B cell (primary cell): Measurements from ENCODE around the gene ESD. TPM values are rescaled to one million over a fixed set of nuclear protein-coding genes. Genes with fewer than 3 reads are reported as not detected.

ENCODE experiments used
- ATAC-seq: fragments of 200-7000 bp; cut with Tn5 transposase; one replicate; pipeline ENCODE4 v1.10.0; 2021; ENCODE audit warnings: low read depth, mild to moderate bottlenecking, moderate number of reproducible peaks, moderate library complexity
- CTCF ChIA-PET: fragments of 350-600 bp; sonication (Branson Sonifier 250); formaldehyde crosslinking; loops from one replicate; lab custom pipeline; 2021; ENCODE audit warnings: antibody characterized with exemption, inconsistent platforms; lab: Charles Lee
- POLR2A ChIA-PET: fragments of 350-600 bp; sonication (Branson Sonifier 250); formaldehyde crosslinking; loops from one replicate; lab custom pipeline; 2021; ENCODE audit warnings: antibody characterized with exemption; lab: Charles Lee
- DNase-seq: peaks from one replicate; pipeline ENCODE4 v3.0.0; 2013
- H2AFZ ChIP-seq: 2 replicates; pipeline ENCODE4 v1.6.1; 2012; ENCODE audit warnings: mild to moderate bottlenecking, low read depth, low read length; ENCODE audit not compliant: insufficient read depth, poor library complexity, severe bottlenecking
- H3K27ac ChIP-seq, 2 donors: 1 replicate in 1 of 2; 2 replicates in 1 of 2; pipeline ENCODE4 v1.5.1; 2012 to 2013; ENCODE audit warnings: low read length in 2 of 2, mild to moderate bottlenecking in 2 of 2, moderate library complexity in 1 of 2
- H3K27me3 ChIP-seq, 4 experiments: fragments of 200-600 bp in 1 of 4; sonication (generic) in 1 of 4; replicated peaks in 1 of 4; 1 replicate in 2 of 4; 2 replicates in 2 of 4; pipeline versions ENCODE4 v1.6.1 to v1.7.0; 2013 to 2016; ENCODE audit warnings: low read length in 3 of 4, mild to moderate bottlenecking in 2 of 4, mixed read lengths in 1 of 4, moderate library complexity in 1 of 4; ENCODE audit not compliant: insufficient read depth in 4 of 4, control insufficient read depth in 3 of 4; ENCODE audit errors: control extremely low read depth in 1 of 4
- H3K36me3 ChIP-seq, 2 experiments: replicated peaks in 1 of 2; 1 replicate in 1 of 2; 2 replicates in 1 of 2; pipeline versions ENCODE4 v1.6.1 to v1.7.1; 2013; ENCODE audit warnings: low read length in 1 of 2; ENCODE audit not compliant: insufficient read depth in 2 of 2, control insufficient read depth in 1 of 2; ENCODE audit errors: control extremely low read depth in 1 of 2, extremely low read depth in 1 of 2
- H3K4me1 ChIP-seq, 2 donors: fragments of 200-600 bp in 1 of 2; sonication (generic) in 1 of 2; 1 replicate in 1 of 2; 2 replicates in 1 of 2; pipeline versions ENCODE4 v1.5.1 to v1.6.1; 2013 to 2017; ENCODE audit warnings: low read length in 2 of 2; ENCODE audit not compliant: control insufficient read depth in 2 of 2, insufficient read depth in 2 of 2
- H3K4me2 ChIP-seq: replicated peaks from 2 replicates; pipeline ENCODE3; 2012; ENCODE audit warnings: mild to moderate bottlenecking, low read depth, low read length; ENCODE audit not compliant: poor library complexity, severe bottlenecking
- H3K4me3 ChIP-seq, 5 experiments: fragments of 200-600 bp in 1 of 5; sonication (generic) in 1 of 5; 1 replicate in 3 of 5; 2 replicates in 2 of 5; pipeline versions ENCODE4 v1.5.1 to v1.7.0; 2011 to 2016; ENCODE audit warnings: low read length in 4 of 5, mild to moderate bottlenecking in 4 of 5, low read depth in 2 of 5, control low read depth in 1 of 5, moderate library complexity in 1 of 5; ENCODE audit not compliant: insufficient read depth in 1 of 5; ENCODE audit errors: control extremely low read depth in 1 of 5, extremely low read depth in 1 of 5
- H3K79me2 ChIP-seq: fragments of 200-600 bp; sonication (generic); one replicate; pipeline ENCODE4 v1.6.0; 2016; ENCODE audit warnings: low read length; ENCODE audit not compliant: control insufficient read depth, insufficient read depth
- H3K9ac ChIP-seq: fragments of 200-600 bp; sonication (generic); 2 replicates; pipeline ENCODE4 v1.6.1; 2017; ENCODE audit warnings: mild to moderate bottlenecking, low read length, moderate library complexity
- H3K9me3 ChIP-seq, 3 donors: one replicate each; pipeline versions ENCODE4 v1.6.1 to v1.7.1; 2013; ENCODE audit warnings: low read length in 2 of 3; ENCODE audit not compliant: control insufficient read depth in 2 of 3, insufficient read depth in 1 of 3; ENCODE audit errors: control extremely low read depth in 1 of 3
- H4K20me1 ChIP-seq: 2 replicates; pipeline ENCODE4 v1.6.0; 2012; ENCODE audit warnings: mild to moderate bottlenecking, low read length; ENCODE audit not compliant: insufficient read depth, control insufficient read depth, poor library complexity, severe bottlenecking
- H3K27ac Mint-ChIP-seq: one replicate; pipeline ENCODE4 v1.8.0; 2021; ENCODE audit warnings: mixed read lengths
- H3K27me3 Mint-ChIP-seq: one replicate; pipeline ENCODE4 v1.8.0; 2021; ENCODE audit warnings: mixed read lengths
- H3K4me1 Mint-ChIP-seq: one replicate; pipeline ENCODE4 v1.8.0; 2021; ENCODE audit warnings: mixed read lengths
- H3K4me3 Mint-ChIP-seq: one replicate; pipeline ENCODE4 v1.8.0; 2021; ENCODE audit warnings: mixed read lengths
- H3K9me3 Mint-ChIP-seq: one replicate; pipeline ENCODE4 v1.8.0; 2022; ENCODE audit warnings: mixed read lengths; ENCODE audit not compliant: insufficient read depth
- EZH2 ChIP-seq: IDR thresholded peaks from 2 replicates; pipeline ENCODE4 v1.6.1; 2012; ENCODE audit warnings: borderline replicate concordance, low read depth, mild to moderate bottlenecking, moderate library complexity, low read length; ENCODE audit not compliant: insufficient read depth, poor library complexity, severe bottlenecking
- WGBS: methylation state at CpG from one replicate; pipeline ENCODE4 v1.1.5; 2013; ENCODE audit warnings: missing lambda C conversion rate; ENCODE audit not compliant: insufficient coverage; 5-methylcytosine and 5-hydroxymethylcytosine counted together
- intact Hi-C: fragments of 100-400 bp; cut with micrococcal nuclease; formaldehyde crosslinking; loops from one replicate; pipeline ENCODE4 v1.10.0; 2022
- polyA plus RNA-seq: library from polyadenylated mRNA; depleted of rRNA; stranded (reverse); fragments of >200 nt; gene quantifications from 2 replicates; pipeline ENCODE4 v1.2.3, GENCODE V29; 2012
- total RNA-seq, 2 donors: library from RNA; stranded (reverse); fragments of 120-200 nt in 1 of 2; gene quantifications; 1 replicate in 1 of 2; 2 replicates in 1 of 2; pipeline versions ENCODE4 v1.2.3 to v1.2.4, GENCODE V29; 2013 to 2022
- TF ChIP-seq, protein P1 (sequence below): fragments of 200-600 bp; IDR thresholded peaks from one replicate; pipeline ENCODE4 v1.8.0; 2022; ENCODE audit warnings: antibody characterized with exemption, mild to moderate bottlenecking

The ESD gene
- total and polyA plus RNA-seq, 2 donors (not counting 1 experiment from before 2014, with no cell fraction given) = 29.9 to 52.9 TPM

DNA sequence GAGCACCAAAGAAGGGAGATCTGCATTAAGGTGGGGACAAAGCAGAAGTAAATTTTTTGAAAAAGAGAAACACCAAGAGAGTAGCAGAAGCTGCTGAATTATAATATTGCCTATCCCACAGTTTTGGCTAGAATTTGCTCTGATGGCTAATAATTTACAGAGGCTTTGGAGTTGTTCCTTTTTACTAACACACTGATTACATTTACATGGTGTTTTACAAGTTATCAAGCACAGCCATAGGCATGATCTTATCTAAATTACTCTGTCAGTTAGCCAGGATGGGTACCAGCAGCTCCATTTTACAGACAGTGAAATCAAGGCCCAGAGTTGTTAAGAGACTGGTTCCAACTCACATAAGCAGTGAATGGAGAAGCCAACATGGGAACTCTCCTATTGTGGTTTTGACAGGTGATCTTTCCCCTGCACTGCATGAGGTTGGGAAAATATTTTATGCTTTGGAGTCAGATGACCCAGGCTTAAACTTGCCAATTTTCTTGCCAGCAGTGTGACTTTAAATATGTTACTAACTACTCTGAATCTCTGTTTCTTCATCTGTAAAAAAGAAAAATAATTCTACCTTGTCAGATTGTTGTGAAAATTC lies 33.5 kb upstream of the ESD start:
- CTCF ChIA-PET = interaction anchor here (0.6 to 3.8 kb wide), 5 partner anchors 46 to 1940 kb away, joined by 3 to 31 read pairs (median 3); no protein-coding TSS in a partner anchor
- H3K27ac ChIP-seq = no peak overlapping the region
- H3K4me1 Mint-ChIP-seq = no peaks in the 10 kb centered on the region
- H3K36me3 ChIP-seq = no peaks in the 10 kb centered on the region
- no peak overlapping the region for H2AFZ ChIP-seq
- no peak overlapping the region for H3K4me3 Mint-ChIP-seq
- H3K27me3 Mint-ChIP-seq = peaks cover 13% of the 10 kb centered on the region
- no peak overlapping the region for H3K4me2 ChIP-seq
- no peaks in the 10 kb centered on the region for H3K79me2 ChIP-seq
- POLR2A ChIA-PET = no interaction called here
- no peak overlapping the region for H3K4me3 ChIP-seq
- ATAC-seq = no peak
- H3K27ac Mint-ChIP-seq = no peak overlapping the region
- H3K27me3 ChIP-seq = no peaks in the 10 kb centered on the region
- DNase-seq = no peak
- no peaks in the 10 kb centered on the region for H3K9me3 ChIP-seq
- no peaks in the 10 kb centered on the region for H4K20me1 ChIP-seq
- intact Hi-C loops = loop anchor here (5.0 kb wide), 1 partner anchor 767 kb away; no protein-coding TSS in a partner anchor
- no peaks in the 10 kb centered on the region for H3K4me1 ChIP-seq
- no peaks in the 10 kb centered on the region for H3K9me3 Mint-ChIP-seq
- H3K9ac ChIP-seq = no peak overlapping the region
- TF ChIP-seq, protein P1, sequence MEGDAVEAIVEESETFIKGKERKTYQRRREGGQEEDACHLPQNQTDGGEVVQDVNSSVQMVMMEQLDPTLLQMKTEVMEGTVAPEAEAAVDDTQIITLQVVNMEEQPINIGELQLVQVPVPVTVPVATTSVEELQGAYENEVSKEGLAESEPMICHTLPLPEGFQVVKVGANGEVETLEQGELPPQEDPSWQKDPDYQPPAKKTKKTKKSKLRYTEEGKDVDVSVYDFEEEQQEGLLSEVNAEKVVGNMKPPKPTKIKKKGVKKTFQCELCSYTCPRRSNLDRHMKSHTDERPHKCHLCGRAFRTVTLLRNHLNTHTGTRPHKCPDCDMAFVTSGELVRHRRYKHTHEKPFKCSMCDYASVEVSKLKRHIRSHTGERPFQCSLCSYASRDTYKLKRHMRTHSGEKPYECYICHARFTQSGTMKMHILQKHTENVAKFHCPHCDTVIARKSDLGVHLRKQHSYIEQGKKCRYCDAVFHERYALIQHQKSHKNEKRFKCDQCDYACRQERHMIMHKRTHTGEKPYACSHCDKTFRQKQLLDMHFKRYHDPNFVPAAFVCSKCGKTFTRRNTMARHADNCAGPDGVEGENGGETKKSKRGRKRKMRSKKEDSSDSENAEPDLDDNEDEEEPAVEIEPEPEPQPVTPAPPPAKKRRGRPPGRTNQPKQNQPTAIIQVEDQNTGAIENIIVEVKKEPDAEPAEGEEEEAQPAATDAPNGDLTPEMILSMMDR = no peak
- TF ChIP-seq EZH2 = no peak

DNA sequence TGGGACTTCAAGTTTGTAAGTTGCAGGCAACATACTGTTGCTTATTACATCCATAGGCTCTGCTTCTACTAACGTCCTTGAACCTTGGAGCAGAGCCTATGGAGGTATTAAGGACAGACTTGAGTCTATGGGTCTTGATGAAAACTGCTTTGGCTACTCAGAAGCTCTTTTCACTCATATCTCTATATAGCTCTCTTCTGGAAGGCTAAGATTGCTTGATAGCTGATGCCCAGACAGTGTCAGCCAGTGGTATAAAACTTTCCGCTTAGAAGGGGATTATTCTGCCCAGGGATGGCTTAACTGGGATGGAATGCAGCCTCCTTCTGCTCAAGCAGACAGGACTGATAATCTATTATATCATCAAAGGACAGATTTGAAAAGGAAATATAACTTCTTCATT lies 25.6 kb upstream of the ESD start:
- H3K9me3 Mint-ChIP-seq = no peaks in the 10 kb centered on the region

More for the DNA sequence above, 25.6 kb upstream of the ESD start:
- no peak overlapping the region for H2AFZ ChIP-seq
- no peaks in the 10 kb centered on the region for H4K20me1 ChIP-seq
- H3K9me3 ChIP-seq = peaks cover 0 to 7% (median 0%) of the 10 kb centered on the region in 3 donors
- no peaks in the 10 kb centered on the region for H3K36me3 ChIP-seq
- DNase-seq (no peak), ATAC-seq (no peak)
- H3K27ac ChIP-seq = no peak overlapping the region
- ChIA-PET POLR2A (no interaction called here), CTCF (no interaction called here)
- H3K79me2 ChIP-seq = no peaks in the 10 kb centered on the region
- Mint-ChIP-seq H3K4me3 (no peak overlapping the region), H3K27ac (no peak overlapping the region), H3K4me1 (no peaks in the 10 kb centered on the region), H3K27me3 (peaks cover 10% of the 10 kb centered on the region)
- H3K4me1 ChIP-seq = no peaks in the 10 kb centered on the region
- no peak overlapping the region for H3K4me2 ChIP-seq
- TF ChIP-seq, protein P1 = no peak
- no peak for TF ChIP-seq EZH2
- H3K27me3 ChIP-seq = no peaks in the 10 kb centered on the region
- H3K4me3 ChIP-seq = no peak overlapping the region
- no peak overlapping the region for H3K9ac ChIP-seq
- intact Hi-C loops = no loop called here
- WGBS = 100% methylated on average over 1 of the region's 2 CpGs
